Germinal center (tissue), 1 donor: ENCODE data around the gene PPP2R5B.

Source experiments
- DNase-seq: peaks from one replicate; pipeline ENCODE4 v3.0.0; 2012; ENCODE audit warnings: mixed read lengths, low spot score

The PPP2R5B gene

DNA sequence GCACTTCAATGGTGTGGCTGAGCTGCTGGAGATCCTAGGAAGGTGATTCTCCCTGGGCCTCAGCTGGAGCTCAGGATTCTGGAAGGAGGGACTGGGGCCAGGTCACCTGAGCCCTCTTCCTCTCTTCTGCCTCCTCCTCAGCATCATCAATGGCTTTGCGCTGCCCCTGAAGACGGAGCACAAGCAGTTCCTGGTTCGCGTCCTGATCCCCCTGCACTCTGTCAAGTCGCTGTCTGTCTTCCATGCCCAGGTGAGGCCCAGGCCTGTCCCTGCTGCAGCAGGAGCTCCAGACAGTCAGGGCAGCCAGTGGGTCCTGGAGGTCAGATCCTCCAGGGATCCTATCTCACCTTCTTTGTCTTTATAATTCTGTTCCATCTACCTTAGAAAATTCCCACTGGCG, 5.9 kb downstream of the PPP2R5B start:
- DNase-seq: no peak

DNA sequence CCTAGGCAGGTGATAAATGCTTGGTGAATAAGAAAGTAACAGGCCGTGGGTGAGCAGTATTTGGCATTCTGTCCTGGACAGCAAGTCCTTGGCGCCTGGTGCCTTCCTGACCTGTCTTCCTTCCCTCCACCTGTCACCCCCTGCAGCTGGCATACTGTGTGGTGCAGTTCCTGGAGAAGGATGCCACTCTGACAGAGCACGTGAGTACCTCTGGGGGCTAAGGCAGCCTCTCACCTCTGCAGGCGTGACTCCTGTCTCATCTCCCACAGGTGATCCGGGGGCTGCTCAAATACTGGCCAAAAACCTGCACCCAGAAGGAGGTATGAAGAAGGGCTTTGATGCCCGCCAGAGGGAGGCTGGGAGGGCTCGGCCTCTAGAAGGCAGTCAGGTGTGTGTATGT, 6.8 kb downstream of the PPP2R5B start:
- DNase-seq: no peak

GRCh38 chr11:64932324-64932723, 7.8 kb downstream of the PPP2R5B start:
- no peak for DNase-seq

DNA sequence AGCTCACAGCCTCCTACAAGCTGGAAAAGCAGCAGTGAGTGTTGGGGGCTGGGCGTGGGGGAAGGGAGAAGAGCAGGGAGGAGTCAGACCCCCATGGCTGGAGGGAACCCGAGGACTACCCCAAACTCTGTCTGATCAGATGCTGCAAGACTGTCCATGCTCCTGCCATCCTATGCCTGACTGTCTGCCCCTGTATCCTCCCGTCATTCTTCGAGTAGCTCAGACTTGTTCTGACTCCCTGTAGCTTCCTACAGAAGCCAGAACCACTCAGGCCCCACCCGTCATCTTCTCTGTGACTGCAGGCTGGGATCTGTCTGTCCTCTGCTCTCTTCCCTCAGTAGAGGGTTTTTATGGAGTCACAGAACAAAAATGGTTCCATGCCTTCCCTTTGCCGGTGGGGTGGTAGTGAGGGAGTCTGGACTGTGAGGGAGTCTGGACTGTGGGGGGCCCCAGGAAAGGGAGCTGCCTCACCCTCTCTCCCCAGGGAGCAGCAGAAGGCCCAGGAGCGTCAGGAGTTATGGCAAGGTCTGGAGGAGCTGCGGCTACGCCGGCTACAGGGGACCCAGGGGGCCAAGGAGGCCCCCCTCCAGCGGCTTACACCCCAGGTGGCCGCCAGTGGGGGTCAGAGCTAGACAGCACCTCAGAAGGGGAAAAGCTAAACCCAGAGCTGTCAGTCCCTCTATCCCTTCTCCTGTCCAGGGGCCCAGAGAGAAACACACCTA, 8.9 kb downstream of the PPP2R5B start:
- no peak for DNase-seq

DNA sequence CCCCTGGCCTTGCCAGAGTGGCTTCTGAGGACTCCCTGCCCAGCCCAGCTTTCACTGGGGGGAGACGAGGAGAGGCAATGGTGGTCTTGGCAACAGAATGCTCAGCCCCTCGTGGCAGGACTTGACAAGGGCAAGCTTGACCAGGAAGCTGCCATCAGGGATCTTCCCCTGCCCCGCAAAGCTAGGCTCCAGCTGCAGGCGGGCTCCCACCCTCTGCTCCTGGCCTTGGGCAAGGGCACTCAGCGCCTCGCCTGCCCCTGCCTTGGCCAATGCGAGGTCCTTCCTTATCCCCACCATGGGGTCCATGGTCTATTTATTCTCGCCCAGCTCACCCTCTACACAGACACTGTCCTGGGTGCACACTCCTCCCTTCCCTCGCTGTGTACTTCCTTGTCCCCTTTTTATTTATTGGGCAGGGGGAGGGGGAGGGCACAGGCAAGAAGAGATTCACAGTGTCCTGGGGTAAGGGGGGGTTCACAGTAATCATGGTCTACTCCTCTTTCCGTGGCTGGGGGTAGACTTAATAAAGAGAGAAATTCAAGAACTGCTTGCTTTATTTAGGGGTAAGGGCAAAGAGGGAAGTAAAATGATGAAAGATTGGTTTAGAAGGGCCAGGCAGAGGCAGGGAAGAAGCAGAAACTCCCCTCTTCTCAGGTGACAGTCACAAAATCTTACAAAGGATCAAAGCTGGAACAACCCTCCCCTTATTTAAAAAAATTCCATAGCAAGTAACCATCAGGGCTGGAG, 9.6 kb downstream of the PPP2R5B start:
- DNase-seq: no peak

GRCh38 chr11:64934682-64935358, 10.3 kb downstream of the PPP2R5B start:
- DNase-seq: no peak

DNA sequence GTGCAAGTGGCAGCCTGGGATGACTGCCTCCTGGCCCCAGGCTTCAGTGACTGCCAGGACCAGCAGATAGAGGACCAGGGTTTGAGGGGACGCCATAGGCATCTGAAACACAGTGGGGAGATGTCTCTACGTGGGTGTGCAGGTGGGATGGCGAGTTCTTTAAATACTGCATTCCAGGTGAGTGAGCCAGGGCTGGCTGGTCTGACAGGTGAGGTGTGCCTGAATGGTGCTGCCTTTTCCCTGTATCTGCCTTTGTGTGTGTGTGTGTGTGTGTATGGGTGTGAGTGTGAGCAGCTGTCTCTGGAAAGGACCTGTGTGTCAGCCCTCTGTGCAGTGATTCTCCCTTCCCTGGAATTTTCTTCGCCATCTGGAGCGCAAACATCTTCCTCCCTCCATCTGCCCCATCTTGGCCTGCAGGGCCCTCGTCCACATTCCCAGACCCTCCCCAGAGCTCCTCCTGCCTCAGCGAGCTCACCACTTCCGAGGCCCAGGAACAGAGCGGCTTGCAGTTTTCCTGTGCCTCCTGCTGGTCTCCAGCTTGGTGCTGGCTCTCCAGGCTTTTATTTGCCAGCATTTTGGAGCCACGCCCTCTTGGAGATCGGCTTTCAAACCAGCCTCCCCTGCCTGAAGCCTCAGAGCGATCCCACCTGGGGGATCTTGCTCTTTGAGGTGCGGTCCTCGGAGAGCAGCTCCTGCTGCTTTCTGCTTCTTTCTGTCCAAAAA, 11.0 kb downstream of the PPP2R5B start, which contains the start of gene GPHA2:
Gene GPHA2, minus strand, starts transcription at position 535 of the 723 bp plus-strand sequence. Its CDS starts 433 bp downstream, at position 102.
- DNase-seq: no peak

DNA sequence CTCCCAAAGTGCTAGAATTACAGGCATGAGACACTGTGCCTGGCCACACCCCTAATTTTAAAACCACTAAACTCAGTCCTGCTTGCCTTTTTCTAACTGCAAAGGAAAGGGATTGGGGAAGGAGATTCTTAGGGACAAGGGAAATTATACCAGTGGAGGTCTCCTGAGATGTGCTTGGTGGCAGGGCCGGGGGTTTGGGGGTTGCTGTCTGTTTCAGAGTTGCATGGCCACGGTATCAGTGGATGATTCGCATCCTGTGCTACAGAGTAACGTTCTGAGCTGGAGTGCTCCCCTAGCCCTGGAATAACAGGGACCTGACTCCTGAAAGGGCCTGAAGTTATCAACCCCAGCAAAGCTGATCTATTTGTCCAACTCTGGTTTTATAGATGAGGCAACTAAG, 12.1 kb downstream of the PPP2R5B start:
- DNase-seq: no peak

DNA sequence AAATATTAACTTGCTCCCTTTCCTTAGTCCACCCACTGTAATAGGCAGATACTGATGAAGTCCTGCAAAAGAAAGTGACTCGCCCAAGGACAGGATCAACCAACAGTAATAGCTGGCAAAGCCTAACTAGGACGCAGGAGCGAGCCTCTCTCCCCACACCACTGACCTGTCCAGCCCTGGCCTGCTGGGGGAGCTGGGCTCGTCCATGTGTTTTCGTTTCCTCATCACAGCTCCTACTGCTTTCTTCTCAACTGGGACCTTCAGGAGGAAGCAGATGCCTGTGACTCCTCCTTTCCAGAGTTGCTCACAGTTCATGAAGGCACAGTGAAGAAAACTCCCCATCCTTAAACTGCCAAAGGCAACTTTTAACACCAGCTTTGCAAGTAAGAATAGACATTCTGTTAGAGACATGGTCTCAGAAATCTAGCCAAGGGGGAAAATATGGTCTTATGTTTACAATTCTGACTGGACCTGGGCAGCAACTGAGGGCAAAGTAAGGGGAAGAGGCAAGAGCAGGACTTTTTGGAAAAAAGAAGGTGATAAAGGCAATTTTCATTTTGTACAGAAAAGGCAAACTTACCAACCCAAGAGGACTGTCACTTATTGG, 22.8 kb downstream of the PPP2R5B start:
- no peak for DNase-seq

DNA sequence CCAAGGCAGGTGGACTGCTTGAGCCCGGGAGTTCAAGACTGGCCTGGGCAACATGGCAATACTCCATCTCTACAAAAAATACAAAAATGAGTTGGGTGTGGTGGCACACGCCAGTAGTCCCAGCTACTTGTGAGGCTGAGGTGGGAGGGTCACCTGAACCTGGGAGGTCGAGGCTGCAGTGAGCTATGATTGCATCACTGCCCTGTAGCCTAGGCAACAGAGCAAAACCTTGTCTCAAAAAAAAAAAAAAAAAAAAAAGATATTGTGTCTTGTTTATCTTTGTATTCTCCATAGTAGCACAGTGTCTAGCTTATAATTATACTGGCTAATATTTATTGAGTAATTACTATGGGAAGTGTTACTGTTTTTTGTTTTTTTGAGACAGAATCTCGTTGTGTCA, 27.0 kb downstream of the PPP2R5B start:
- no peak for DNase-seq

- DNase-seq: no peak
These were observed 29.7 kb downstream of the PPP2R5B start for GRCh38 chr11:64954201-64954600.

DNA sequence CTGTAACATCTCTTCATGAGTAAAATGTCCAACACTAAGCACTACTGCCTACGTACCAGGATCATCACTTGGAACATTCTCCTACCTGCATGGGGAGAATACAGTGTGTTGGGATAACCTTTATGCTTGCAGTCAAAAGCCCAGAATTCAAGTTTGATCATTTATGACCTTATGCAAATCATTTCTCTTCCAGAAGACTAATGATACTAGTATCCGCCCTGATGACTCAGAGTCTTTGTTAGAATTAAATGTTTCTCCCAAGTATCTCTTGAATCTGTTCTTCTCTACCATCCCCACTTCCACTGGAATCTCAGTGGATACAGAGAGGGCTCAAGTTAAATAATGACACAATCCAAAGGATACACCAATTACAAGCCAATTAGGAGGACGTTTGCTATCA, 35.0 kb downstream of the PPP2R5B start:
- DNase-seq: no peak

GRCh38 chr11:64960719-64961118, 36.2 kb downstream of the PPP2R5B start:
- no peak for DNase-seq

- no peak for DNase-seq
These were observed 38.7 kb downstream of the PPP2R5B start for GRCh38 chr11:64963072-64963631.

GRCh38 chr11:64967375-64967774, 42.9 kb downstream of the PPP2R5B start:
- DNase-seq: no peak

DNA sequence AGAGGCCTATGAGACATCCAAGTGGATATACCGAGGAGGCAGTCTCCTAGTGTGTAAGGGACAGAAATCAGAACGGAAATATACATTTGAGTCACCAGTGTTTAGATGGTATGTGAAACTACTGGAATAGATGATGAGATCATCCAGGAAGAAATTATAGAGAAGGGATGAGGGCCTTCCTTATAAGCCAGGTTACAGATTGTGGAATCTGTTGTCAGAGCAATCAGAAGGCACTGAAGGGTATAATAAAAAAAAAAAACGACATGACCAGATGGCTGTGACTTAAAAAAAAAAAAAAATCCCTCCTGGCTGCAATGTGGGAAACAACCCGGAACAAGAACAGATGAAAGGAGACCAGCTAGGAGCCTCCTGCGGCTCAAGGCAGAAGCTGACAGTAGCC, 44.7 kb downstream of the PPP2R5B start:
- DNase-seq: no peak

- no peak for DNase-seq
These were observed 46.3 kb downstream of the PPP2R5B start for GRCh38 chr11:64970731-64971151.

DNA sequence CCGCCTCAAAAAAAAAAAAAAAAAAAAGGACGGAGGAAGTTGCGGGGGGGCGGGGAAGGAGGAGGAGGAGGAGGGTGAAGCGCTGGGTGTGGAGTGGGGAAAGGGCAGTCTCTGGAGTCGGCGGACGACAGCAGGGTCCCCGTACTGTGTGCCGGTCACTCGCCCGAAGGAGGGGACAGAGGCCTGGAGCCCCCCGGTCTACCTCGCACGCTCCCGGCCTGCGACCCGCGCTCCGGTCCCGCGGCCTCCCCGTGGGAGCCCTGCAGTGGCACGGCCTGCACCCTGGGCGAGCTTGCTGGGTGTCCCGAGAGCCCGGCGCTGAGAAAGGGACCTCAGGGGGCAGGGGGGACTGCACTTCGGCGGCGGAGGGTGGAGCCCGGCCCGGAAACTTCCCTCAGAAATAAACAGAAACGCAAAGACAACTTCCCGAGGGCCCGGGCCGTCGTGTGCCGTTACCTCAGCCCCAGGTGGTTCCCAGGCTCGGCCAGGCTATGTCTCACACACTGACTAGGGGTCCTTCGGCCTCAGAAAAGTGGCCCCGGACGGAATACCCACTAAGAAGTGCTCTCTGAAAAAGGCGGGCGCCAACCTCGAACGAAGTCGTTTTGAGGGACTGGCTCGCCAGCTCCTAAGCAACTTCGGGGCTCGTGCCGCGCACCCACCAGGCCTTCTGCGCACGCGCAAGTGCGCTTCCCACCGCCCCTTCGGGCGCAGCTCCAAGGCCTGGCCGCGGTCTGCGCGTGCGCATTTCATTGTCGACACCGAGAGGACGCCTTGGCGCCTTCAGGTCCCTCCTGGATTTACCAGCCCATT, 47.1 kb downstream of the PPP2R5B start, which contains the start of gene MAJIN:
Gene MAJIN, minus strand, starts transcription at position 688 of the 813 bp plus-strand sequence. CDS start 12,703 bp downstream, outside the sequence.
- DNase-seq: peak; percentile 96

DNA sequence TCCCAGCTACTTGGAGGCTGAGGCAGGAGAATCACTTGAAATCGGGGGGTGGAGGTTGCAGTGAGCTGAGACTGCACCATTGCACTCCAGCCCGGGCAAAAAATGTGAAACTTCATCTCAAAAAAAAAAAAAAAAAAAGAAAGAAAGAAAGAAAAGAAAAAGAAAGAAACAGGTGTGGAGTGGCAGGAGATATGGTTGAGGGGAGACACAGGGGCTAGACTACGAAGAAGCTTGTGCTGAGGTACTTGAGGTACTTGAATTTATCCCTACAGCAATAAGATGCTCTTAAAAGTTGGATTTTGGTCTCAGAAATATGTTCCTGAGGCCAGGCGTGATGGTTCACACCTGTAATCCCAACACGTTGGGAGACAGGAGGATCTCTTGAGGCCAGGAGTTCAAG, 49.6 kb downstream of the PPP2R5B start:
- no peak for DNase-seq

- no peak for DNase-seq
These were observed 52.2 kb downstream of the PPP2R5B start for GRCh38 chr11:64976651-64977050.
